T47D (cell line): ENCODE measurements around the gene CCDC28B.
A peak's percentile ranks its signal among the peaks of the same experiment; 100 is the strongest.

Source experiments
- DNase-seq, 2 experiments: peaks; one replicate each; pipeline versions ENCODE4 v3.0.0 to v3.0.0-alpha.2; 2011 to 2012; ENCODE audit warnings: low read depth in 1 of 2, low spot score in 1 of 2
- JUND ChIP-seq: IDR thresholded peaks from 2 replicates; pipeline ENCODE4 v1.6.1; 2012; ENCODE audit warnings: low read depth
- in situ Hi-C: cut with HindIII; loops from 2 replicates; pipeline ENCODE4 v1.10.0; 2016; ENCODE audit warnings: low sequenced_read_pairs, low pct_unique_long_range_greater_than_20kb

The CCDC28B gene

GRCh38 chr1:32240140-32240951 is 40.0 kb downstream of the CCDC28B start:
- TF ChIP-seq JUND = no peak
- peak; percentile 62 to 80 for DNase-seq
- in situ Hi-C loops = no loop called here

GRCh38 chr1:32241001-32241763 is 40.8 kb downstream of the CCDC28B start:
- peak; percentile 31 to 51 for DNase-seq
- in situ Hi-C loops = no loop called here

GRCh38 chr1:32242341-32242851 is 42.0 kb downstream of the CCDC28B start:
- no peak for TF ChIP-seq JUND
- in situ Hi-C loops = no loop called here
- no peak for DNase-seq

More at GRCh38 chr1:32241001-32241763, 40.8 kb downstream of the CCDC28B start:
- no peak for TF ChIP-seq JUND

- in situ Hi-C loops = no loop called here
- no peak for DNase-seq
- TF ChIP-seq JUND = no peak
Observed at GRCh38 chr1:32246888-32247273, 46.5 kb downstream of the CCDC28B start, which contains the start of gene FAM167B. TSS of gene FAM167B (plus strand) at chr1:32247222. CDS start at chr1:32247422, 200 bp downstream.

GRCh38 chr1:32247452-32247851 is 47.1 kb downstream of the CCDC28B start:
- no peak for TF ChIP-seq JUND
- DNase-seq = no peak
- in situ Hi-C loops = no loop called here

- in situ Hi-C loops = no loop called here
- no peak for TF ChIP-seq JUND
- DNase-seq = peak; percentile 53 to 65
Observed at GRCh38 chr1:32247983-32248889, 47.8 kb downstream of the CCDC28B start.

GRCh38 chr1:32249831-32250525 is 49.6 kb downstream of the CCDC28B start:
- TF ChIP-seq JUND = no peak
- no peak for DNase-seq
- in situ Hi-C loops = no loop called here

- in situ Hi-C loops = no loop called here
- DNase-seq = no peak
Observed at GRCh38 chr1:32250893-32251716, 50.7 kb downstream of the CCDC28B start, which contains the start of gene LCK. TSS of gene LCK (plus strand) at chr1:32251265. CDS start at chr1:32274330, 23,065 bp downstream.

More at GRCh38 chr1:32250893-32251716, 50.7 kb downstream of the CCDC28B start, which contains the start of gene LCK:
- TF ChIP-seq JUND = no peak
